Measurements from ENCODE around the gene NUP98. TPM values are rescaled to one million over a fixed set of nuclear protein-coding genes. Genes with fewer than 3 reads are reported as not detected.
A peak's percentile ranks its signal among the peaks of the same experiment; 100 is the strongest.

NUP98 gene
- total RNA-seq, 1 experiment from 2014 or later = 79.6 TPM

- DNase-seq (ENCODE audit: low read depth) = no peak
- in situ Hi-C loops (cut with HindIII; ENCODE audit: low pct_unique_long_range_greater_than_20kb, low sequenced_read_pairs) = no loop called here
Measured at GRCh38 chr11:3638513-3638912, 158.8 kb downstream of the NUP98 start.

- in situ Hi-C loops (cut with HindIII; ENCODE audit: low pct_unique_long_range_greater_than_20kb, low sequenced_read_pairs) = no loop called here
- no peak for DNase-seq (ENCODE audit: low read depth)
Measured at GRCh38 chr11:3637201-3637600, 160.2 kb downstream of the NUP98 start.

GRCh38 chr11:3635641-3636375, 161.5 kb downstream of the NUP98 start:
- no peak for DNase-seq (ENCODE audit: low read depth)
- in situ Hi-C loops (cut with HindIII; ENCODE audit: low pct_unique_long_range_greater_than_20kb, low sequenced_read_pairs) = no loop called here

- in situ Hi-C loops (cut with HindIII; ENCODE audit: low pct_unique_long_range_greater_than_20kb, low sequenced_read_pairs) = no loop called here
- no peak for DNase-seq (ENCODE audit: low read depth)
Measured at GRCh38 chr11:3632070-3632660, 165.2 kb downstream of the NUP98 start.

GRCh38 chr11:3631331-3631730, 166.0 kb downstream of the NUP98 start:
- in situ Hi-C loops (cut with HindIII; ENCODE audit: low pct_unique_long_range_greater_than_20kb, low sequenced_read_pairs) = no loop called here
- no peak for DNase-seq (ENCODE audit: low read depth)

- in situ Hi-C loops (cut with HindIII; ENCODE audit: low pct_unique_long_range_greater_than_20kb, low sequenced_read_pairs) = no loop called here
- peak; percentile 98 for DNase-seq (ENCODE audit: low read depth)
Measured at GRCh38 chr11:3627291-3627690, 170.1 kb downstream of the NUP98 start.

GRCh38 chr11:3626250-3626960, 170.9 kb downstream of the NUP98 start:
- in situ Hi-C loops (cut with HindIII; ENCODE audit: low pct_unique_long_range_greater_than_20kb, low sequenced_read_pairs) = no loop called here
- no peak for DNase-seq (ENCODE audit: low read depth)

Other genes starting within 250 kb of the NUP98 start
- gene ART5, start 155.6 kb downstream of the NUP98 start, total RNA-seq (2014; rRNA removed; shearing (Covaris generic); ENCODE audit: low replicate concordance) = 3.5 and 4.9 TPM in 2 replicates
- not detected in 2 replicates for gene ART1, start 152.4 kb downstream of the NUP98 start, total RNA-seq (2014; rRNA removed; shearing (Covaris generic); ENCODE audit: low replicate concordance)
- not detected in 2 replicates for gene CHRNA10, start 126.2 kb downstream of the NUP98 start, total RNA-seq (2014; rRNA removed; shearing (Covaris generic); ENCODE audit: low replicate concordance)
- 26.6 and 28.4 TPM in 2 replicates for gene PGAP2, start 11.0 kb upstream of the NUP98 start, total RNA-seq (2014; rRNA removed; shearing (Covaris generic); ENCODE audit: low replicate concordance)
- 7.1 and 9.3 TPM in 2 replicates for gene RHOG, start 43.4 kb upstream of the NUP98 start, total RNA-seq (2014; rRNA removed; shearing (Covaris generic); ENCODE audit: low replicate concordance)
- 36.1 and 45.5 TPM in 2 replicates for gene STIM1, start 58.1 kb upstream of the NUP98 start, total RNA-seq (2014; rRNA removed; shearing (Covaris generic); ENCODE audit: low replicate concordance)

All from Caki2 (cell line).